K562 (cell line): Measurements from ENCODE around the gene WNK2.

Experiments
- MYC ChIP-seq, 2 experiments: fragments of 250-450 bp in 1 of 2; sonication (Bioruptor Pico) in 1 of 2; IDR thresholded peaks; 2 replicates each; pipeline versions ENCODE4 v1.5.1 to v1.6.1; 2012 to 2021; ENCODE audit warnings: low read depth in 2 of 2, borderline replicate concordance in 1 of 2, improper control_type of control experiment in 1 of 2, low read length in 1 of 2, mild to moderate bottlenecking in 1 of 2, moderate library complexity in 1 of 2
- POLR2A ChIP-seq: fragments of 450-650 bp; conservative IDR thresholded peaks from 2 replicates; pipeline ENCODE4 v1.6.1; 2016
- POLR2H ChIP-seq: IDR thresholded peaks from 2 replicates; pipeline ENCODE4 v1.6.1; 2016; ENCODE audit warnings: missing genetic modification characterization, low read depth, mild to moderate bottlenecking, control low read depth, missing compliant biosample characterization, moderate library complexity
- RBM39 ChIP-seq: fragments of 200-400 bp; formaldehyde crosslinking; optimal IDR thresholded peaks from 2 replicates; pipeline ENCODE3; 2018; ENCODE audit warnings: low read depth, low read length
- TF ChIP-seq, protein P1 (sequence below), 3 experiments: IDR thresholded peaks in 2 of 3; conservative IDR thresholded peaks in 1 of 3; 2 replicates each; pipeline ENCODE4 v1.5.1; 2011 to 2012; ENCODE audit warnings: low read length in 3 of 3, mild to moderate bottlenecking in 3 of 3, control low read depth in 2 of 3, improper control_type of control experiment in 1 of 3, inconsistent platforms in 1 of 3, low read depth in 1 of 3, mixed read lengths in 1 of 3, moderate library complexity in 1 of 3; ENCODE audit not compliant: insufficient read depth in 2 of 3
- TF ChIP-seq, protein P2 (sequence below): fragments of 250-450 bp; sonication (Bioruptor Pico); IDR thresholded peaks from 2 replicates; pipeline ENCODE4 v1.8.0; 2021; ENCODE audit warnings: moderate library complexity, mild to moderate bottlenecking, inconsistent platforms

DNA sequence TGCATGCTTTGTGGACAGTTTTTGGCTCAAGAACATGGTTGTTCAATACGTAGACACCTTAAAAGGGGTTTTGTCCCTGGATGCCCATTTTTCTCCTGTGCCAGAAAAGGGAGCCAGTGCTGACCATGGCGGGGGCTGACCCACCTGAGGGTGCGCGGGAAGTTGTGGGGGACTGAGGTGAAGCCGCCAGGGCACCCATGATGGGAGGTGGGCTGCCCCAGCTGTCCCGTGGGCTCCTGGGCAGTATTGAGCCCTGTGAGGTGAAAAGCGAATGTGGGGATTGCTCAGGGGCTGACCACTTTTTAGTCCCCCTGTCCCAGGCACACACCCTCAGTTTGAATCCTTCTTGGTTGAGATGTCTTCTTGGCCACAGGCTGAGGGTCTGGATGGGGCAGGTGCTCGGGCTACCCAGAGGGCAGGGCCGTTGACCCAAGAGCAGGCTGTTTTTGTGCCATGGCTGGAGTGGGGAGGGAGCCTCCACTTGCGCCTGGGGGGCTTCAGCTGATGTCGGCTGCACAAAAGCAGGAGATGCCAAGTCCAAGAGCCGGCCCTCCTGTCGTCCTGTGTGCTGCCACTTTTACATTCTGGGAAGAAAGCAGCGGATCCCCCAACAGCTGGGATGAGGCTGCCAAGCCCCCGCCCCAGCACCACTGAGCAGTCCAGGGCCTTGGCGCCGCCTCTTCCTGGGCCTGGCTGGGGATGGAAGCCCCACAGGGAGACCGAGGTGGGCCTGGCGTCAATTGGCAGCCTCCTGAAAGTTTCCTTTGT, 120.1 kb downstream of the WNK2 start:
- TF ChIP-seq, protein P1, sequence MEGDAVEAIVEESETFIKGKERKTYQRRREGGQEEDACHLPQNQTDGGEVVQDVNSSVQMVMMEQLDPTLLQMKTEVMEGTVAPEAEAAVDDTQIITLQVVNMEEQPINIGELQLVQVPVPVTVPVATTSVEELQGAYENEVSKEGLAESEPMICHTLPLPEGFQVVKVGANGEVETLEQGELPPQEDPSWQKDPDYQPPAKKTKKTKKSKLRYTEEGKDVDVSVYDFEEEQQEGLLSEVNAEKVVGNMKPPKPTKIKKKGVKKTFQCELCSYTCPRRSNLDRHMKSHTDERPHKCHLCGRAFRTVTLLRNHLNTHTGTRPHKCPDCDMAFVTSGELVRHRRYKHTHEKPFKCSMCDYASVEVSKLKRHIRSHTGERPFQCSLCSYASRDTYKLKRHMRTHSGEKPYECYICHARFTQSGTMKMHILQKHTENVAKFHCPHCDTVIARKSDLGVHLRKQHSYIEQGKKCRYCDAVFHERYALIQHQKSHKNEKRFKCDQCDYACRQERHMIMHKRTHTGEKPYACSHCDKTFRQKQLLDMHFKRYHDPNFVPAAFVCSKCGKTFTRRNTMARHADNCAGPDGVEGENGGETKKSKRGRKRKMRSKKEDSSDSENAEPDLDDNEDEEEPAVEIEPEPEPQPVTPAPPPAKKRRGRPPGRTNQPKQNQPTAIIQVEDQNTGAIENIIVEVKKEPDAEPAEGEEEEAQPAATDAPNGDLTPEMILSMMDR (IDR thresholded peaks at IDR 0.05 in 2 of 3, conservative IDR thresholded peaks at IDR 0.05 in 1 of 3; ENCODE audit: insufficient read depth in 2 of 3, low read depth in 1 of 3, low read length in 3 of 3), result no peak
- TF ChIP-seq RBM39 (no peak), POLR2H (tag) (no peak), MYC (IDR thresholded peaks at IDR 0.05; ENCODE audit: low read depth, low read length) (no peak), MYC (CRISPR knock-in tag; IDR thresholded peaks at IDR 0.05; ENCODE audit: borderline replicate concordance, low read depth) (no peak), POLR2A (no peak)
- TF ChIP-seq, protein P2, sequence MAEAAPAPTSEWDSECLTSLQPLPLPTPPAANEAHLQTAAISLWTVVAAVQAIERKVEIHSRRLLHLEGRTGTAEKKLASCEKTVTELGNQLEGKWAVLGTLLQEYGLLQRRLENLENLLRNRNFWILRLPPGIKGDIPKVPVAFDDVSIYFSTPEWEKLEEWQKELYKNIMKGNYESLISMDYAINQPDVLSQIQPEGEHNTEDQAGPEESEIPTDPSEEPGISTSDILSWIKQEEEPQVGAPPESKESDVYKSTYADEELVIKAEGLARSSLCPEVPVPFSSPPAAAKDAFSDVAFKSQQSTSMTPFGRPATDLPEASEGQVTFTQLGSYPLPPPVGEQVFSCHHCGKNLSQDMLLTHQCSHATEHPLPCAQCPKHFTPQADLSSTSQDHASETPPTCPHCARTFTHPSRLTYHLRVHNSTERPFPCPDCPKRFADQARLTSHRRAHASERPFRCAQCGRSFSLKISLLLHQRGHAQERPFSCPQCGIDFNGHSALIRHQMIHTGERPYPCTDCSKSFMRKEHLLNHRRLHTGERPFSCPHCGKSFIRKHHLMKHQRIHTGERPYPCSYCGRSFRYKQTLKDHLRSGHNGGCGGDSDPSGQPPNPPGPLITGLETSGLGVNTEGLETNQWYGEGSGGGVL (CRISPR knock-in tag), result no peak
